Activated CD4-positive, alpha-beta T cell treated with anti-CD3 and anti-CD28 coated beads, Interleukin-2, Interleukin-4, amounts not matched to agents 100 ng/mL and 50 ng/mL, durations not matched to agents 16 hours and 8 hours (primary cell): ENCODE results near the gene MAGI3.

Source experiments
- DNase-seq: peaks from one replicate; pipeline ENCODE4 v3.0.0-alpha.2; 2020; ENCODE audit warnings: low spot score

MAGI3 gene

DNA sequence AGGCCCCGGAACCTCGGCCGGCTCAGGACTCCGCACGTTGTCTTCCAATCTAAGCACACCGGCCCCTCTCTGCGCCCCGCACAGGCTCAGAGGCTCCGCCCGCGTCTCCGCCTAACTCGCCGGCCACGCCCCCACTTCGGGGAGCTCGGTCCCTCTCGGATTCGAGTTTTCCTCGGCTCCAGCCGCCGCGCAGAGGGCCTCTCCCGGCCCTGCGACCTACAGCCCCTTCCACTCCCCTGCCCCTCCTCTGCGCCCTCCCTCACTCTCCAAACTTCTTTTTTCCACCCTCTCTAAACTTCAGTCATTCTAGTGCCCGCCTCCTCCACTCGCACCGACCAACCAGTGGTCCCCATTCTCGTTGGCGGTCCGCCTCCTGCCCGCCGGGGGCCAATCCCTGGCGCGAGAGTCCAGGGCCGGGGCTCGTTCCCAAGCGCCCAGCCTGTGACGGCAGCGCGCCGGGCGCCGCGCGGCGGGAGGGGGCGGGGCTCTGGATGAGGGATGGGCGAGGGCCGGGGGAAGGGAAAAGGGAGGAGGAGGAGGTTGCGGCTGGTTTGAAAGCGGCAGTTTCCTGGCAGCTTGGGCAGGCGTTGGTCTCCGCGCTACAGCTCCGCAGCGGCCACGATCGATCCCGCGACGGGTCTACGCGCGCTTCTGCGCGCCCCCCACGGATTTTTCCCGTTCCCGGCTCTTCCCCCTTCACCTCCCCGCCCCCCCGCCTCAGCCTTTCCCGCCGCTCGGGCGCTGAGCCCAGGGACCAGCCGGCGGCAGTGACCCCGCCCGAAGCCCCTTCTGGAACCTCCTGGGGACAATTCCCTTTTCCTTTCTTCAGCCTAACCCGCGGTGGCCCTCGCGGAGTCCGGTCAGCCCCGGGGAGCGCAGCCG lies at the start of gene MAGI3:
TSS of gene MAGI3 (plus strand) at position 563 of the 882 bp plus-strand sequence. CDS start 519 bp downstream, outside the sequence.
- peak; percentile 97 for DNase-seq

DNA sequence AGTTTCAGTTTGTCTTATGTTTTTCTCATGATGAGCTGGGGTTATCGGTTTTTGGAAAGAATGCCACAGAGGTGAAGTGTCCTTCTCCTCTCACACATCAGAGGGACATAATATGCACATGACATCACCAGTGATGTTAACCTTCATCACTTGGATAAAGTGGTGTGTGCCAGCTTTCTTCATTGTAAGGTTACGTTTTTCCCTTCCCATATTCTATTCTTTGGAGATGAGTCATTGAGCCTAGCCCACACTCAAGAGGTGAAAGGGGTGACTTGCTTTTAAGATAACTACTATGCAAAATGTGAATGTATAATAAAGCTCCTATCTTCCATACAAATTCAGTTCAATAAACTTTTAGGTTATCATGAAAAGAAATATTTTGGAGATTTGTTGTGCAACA lies 36.7 kb upstream of the MAGI3 start:
- no peak for DNase-seq

DNA sequence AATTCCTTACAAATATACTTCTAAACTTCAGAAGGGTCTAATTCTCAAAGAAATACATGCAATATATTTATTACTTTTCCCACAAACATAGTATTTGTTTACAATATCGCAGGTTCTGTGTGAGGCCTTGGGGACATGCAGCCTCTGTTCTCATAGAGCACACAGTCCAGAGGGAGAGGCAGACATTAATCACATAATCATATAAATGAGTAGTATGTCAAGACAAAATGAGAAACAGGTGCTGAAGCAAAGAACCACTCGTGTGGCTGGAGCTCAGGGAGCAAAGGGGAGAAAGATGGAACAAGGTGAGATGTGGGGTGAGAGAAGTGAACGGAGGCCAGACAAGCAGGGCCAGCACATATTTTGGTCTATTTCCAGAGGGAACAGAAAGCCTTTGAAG lies 26.4 kb upstream of the MAGI3 start:
- DNase-seq, result no peak

DNA sequence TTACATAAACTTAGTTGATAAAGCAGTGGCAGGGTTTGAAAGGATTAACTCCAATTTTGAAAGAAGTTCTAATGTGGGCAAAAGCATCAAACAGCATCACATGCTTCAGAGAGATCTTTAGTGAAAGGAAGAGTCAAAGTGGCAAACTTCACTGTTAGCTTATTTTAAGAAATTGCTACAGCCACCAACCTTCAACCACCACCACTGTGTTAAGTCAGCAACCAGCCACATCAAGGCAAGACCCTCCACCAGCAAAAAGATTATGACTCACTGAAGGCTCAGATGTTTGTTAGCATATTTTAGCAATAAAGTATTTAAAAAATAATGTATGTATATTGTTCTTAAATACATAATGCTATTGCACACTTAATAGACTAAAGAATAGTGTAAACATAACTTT lies 21.3 kb upstream of the MAGI3 start:
- DNase-seq, result no peak

DNA sequence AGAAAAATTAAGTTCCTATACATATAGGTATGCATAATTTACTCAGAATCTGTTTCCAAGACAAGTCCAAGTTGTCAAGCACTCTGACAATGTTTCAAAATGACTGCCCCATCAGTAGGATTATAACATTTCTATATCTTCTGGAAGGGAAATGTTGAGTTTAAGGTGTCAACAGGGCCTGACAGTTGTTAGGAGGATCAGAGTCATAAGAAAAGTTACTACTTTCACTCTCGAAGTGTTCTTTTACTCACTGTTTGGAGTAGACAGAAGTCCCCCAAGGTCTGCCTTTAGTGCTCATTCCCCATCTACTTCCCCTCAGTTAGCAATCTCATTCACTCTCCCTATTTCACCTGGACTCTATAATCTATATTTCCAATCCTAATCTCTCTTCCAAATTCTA lies 20.6 kb upstream of the MAGI3 start:
- peak; percentile 54 for DNase-seq

DNA sequence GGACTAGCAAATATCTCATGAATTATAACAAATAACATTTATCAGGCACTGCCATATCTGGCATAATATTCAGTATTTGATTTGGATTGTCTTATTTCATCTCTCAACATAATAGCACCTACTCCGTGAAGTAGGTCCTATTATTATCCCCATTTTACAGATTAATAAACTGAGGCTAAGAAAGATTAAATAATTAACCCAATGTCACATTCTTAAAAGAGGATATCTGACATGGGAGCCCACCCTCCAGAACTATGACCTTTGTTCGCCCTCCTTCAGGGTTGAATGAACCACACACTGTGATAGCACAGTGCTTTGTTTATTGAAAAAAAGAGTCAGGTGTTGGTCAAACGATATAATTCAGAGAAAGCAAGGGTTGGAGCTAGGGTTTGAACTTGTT lies 19.4 kb upstream of the MAGI3 start:
- DNase-seq, result no peak

DNA sequence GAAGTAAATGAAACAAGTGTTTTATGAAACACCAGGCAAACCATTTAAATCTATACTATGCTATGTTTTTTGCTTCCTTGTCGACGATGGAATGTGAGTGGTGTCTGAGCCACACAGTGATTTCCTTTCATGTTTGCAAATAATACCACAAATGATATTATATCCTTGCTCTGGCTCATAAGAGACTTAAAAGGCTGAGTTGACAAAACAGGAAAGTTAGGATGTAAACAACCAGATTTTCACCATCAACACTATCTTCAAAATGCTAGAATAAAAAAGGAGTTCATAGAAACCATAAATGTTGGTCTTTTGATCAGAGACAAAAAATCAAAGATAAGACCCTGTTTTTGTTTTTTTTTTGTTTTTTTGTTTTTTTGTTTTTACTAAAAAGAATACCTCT lies 17.8 kb upstream of the MAGI3 start:
- DNase-seq, result no peak

DNA sequence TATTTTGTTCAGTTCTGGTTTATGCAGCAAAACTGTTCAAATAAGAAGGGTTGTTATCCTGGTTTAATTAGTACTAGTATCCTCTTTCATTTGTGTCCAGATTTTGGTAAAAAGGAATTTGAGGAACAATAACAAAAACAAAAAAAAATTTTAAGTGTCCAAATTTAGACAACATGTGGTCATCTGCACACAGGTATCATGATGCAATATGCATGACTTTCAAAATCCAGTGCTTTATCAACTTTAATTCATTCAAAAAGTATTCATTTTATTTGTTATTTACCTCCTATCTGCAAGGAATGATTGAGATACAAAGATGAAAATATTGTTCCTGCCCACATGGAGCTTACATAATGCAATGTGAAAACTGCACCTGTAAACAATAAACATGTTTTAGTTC lies 16.7 kb upstream of the MAGI3 start:
- DNase-seq, result no peak

DNA sequence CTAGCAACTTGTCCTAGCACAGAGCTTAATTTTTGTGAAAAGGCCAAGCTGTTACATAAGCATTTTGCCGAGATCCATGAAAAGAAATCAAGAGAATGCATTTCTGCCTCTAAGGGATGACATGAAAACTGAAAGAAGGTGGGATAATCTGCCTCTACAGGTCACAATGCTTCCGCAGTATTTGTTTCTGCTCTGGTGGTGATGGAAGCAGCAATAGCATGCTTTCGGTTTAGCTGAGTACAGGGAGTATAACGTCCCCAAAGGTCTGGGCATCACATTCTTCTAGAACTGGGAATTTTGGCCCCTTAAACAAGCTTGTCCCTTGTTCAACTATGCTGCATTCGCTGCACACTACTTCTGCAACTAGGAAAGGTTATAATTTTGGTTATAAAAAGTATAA lies 14.4 kb upstream of the MAGI3 start:
- DNase-seq, result no peak

DNA sequence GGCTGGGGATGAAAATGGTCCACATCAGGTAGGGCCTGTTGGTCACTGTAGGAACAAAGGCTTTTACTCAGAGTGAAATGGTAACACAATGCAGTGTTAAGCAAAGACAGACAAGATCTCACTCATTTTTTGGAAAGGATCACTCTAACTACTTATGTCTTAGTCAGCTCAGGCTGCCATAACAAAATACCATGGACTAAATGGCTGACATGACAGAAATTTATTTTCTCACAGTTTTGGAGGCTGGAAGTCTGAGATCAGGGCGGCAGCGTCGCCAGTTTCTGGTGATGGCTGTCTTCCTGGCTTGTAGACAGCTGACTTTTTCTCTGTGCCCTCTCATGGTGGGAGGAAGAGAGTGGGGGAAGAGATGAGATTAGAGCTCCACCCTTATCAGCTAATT lies 10.2 kb upstream of the MAGI3 start:
- no peak for DNase-seq

DNA sequence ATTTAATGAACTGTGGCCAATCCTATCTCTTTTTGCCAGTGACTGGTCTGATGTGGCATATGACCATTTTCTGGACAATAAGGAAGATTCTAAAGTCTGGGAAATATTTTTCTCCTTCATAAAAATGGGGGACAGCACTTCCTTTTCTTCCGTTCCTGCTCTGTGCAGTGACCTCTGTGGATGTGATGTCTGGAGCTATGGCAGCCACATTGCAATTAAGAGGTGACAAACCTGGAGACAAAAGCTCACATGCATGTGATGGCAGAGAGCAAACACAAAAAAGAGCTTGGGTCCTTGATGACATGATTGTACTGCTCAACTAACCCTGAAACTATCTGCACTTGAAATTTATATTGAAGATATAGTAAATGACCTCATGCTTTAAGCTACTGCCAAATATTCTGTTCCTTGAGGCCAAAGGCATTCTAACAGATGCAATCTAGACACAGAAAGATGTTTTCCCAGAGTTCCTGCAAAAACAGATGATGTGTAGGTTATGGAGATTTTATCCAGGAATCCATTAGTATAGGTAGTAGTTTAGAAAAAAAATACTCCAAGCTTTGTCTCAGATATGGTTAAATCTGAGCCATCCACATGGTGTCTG lies 2.2 kb upstream of the MAGI3 start:
- no peak for DNase-seq

DNA sequence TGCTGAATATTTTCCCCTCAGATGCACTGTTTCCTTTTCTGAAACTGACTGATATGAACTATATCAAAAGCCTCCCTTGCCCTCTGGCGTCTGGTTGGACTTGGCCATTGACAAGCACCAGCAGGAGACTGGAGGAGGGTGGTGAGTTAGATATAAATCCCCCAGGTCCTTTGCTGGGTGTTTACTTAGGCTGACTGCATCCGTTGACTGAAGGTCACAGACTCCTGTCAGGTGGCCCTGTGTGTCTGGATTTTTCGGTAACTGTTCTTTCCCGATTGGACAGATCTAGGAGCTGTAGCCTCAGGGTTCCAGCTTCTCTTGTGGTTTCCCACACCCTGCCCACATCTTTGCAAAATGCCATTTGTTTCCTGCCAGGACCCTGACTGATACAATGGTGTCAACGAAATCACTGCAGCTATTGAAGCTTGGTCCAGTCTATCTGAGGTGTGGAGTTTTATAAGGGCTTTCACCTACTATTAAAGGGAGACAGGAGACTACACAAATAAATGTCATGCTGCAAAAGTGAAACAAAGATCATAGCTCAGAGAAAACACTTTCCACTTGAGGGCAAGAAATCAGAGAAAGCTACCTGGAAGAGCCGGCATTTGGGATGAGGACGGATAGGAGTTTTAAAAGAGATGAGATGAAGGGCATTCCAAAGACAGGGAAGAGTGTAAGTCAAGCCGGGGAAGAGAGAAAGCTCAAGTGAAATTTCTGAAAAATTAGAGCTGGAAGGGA lies 1.5 kb upstream of the MAGI3 start:
- DNase-seq, result no peak

DNA sequence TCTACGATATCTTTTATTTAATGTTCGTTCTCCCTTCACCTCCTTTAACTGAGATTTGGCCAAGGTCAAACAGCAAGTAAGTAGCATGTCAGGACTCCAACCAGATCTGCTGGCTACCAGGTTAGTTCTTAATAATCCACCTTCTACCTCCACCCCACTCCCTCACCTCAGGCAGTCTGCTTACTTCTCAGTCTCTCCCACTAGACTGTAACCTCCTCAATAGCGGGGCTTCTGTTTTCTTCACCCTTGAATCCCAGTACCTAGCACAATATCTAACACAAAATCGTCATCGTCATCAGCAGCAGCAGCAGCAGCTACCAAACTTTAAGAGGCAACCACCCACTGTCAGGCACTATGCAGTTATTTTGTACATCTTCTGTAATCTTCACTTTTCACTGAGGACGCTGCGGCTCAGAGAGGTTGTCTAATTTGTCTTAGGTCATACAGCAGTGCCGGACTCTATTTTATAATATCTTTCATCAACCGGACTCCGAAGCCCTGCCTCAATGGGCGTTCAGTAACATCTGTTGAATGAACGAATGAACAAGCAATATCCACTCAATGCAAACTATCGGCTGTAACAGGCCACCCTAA lies 859 bp upstream of the MAGI3 start:
- DNase-seq, result no peak

DNA sequence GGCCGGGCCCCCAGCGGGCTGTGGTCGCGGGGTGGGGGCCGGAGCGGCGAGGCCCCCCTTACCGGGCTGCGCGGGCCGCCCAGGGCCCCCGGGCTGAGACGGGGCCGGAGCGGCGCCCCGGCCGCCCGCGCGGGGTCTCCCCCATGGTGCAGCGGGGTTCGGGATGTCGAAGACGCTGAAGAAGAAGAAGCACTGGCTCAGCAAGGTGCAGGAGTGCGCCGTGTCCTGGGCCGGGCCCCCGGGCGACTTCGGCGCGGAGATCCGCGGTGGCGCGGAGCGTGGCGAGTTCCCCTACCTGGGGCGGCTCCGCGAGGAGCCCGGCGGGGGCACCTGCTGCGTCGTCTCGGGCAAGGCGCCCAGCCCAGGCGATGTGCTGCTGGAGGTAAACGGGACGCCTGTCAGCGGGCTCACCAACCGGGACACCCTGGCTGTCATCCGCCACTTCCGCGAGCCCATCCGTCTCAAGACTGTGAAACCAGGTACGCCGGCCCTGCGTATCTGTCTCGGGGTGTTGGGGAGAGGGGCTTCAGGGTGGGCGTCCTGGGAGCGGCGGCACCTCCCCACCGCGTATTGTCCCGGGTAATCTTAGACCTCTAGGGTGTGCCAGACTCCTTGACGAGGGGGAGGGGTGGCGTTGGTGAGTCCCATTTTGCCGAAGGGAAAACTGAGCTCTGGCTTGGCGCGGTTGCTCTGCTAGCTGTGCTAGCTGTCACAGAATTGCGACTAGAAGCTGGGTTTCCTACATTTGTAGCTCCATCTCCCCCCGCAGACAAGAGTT lies 745 bp downstream of the MAGI3 start:
- peak; percentile 27 for DNase-seq

DNA sequence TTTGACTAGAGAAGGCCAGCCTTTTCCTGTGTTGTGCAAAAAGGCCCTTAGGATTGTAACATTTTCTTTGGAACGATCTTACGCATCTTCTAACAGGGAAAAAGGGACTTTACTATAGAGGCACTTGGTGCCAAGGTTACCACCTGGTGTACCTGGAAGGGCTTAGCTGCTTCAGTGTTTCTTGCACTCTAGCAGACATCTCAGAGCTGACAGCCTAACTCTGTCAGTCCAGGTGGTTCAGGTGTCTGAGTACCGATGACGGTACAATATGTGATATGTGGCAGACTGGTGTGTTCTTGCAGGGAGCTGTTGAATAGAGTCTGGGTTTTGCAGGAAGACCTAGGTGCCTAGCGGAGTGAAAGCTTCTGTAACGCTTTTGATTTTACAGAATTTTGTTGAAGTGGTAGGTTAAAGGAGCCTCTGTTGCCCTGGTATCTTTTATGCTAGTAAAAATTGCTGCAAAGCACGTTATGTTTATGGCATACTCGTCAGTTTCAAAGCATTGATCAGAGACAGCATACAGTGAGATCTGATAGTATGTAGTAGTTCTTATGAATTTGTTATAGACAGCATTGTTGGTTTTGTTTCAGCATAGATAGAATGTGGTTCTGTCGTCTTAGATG lies 1.4 kb downstream of the MAGI3 start:
- DNase-seq, result no peak

DNA sequence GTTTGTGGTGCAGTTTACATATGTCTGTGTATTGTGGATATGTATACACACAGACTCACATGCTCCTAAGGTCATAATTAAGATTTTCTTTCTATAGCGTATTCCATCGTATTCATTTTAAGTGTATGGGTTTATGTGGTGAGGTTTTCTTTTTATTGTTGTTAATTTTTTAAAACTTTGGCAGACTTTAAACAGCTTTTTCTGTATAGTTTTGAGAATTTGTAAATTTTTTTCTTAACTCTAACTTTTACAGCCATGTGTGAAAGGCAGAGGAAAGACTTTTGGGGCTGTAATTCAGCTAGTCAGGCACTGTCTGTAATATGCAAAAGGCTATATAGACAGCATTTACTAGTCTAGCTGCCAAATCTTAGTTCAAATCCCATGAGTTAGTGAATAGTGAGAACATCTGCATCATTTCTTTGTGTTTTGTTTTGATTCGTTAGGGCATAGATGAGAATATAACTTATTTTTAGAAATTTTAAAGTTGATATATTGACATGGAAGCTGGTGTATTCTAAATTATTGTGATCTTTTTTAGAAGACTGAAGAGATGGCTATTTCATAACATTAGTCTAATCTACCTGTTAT lies 2.3 kb downstream of the MAGI3 start:
- DNase-seq, result no peak

DNA sequence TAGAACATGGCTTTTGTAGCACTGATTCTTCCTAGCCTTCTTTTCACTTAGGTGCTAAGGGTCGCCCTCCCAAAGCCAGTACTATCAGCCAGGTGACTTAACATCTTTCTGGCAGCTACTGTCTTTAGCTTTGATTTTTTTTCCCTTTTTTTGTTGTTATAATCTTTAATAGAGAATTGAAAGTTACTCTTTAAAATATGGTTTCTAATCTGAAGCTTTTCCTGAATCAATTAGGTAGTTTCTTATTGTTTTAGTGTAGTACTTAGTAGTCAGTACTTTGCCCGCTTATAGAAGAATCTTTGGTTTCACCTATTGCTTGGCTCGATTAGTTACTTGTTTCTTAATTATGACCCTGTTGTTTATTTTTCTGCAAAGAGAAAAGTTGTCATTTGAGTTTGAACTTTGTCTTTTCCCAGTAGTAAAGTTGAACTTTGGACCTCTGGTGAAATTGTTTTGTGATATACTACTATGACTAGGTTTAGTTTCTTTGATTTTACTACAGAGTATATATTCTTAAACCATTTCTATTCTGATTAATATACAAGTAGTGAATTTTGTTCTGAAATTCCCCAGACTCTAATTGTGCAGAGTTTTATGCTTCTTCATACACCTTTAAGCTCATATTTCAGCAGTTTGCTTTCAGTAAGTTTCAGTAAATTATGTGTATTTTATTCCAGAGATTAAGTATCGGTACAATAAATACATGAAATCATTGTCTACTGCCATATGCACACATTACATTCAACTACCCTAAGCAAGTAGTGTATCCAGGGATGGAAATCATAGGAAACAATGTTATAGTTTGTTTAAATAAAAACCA lies 3.9 kb downstream of the MAGI3 start:
- DNase-seq, result no peak

DNA sequence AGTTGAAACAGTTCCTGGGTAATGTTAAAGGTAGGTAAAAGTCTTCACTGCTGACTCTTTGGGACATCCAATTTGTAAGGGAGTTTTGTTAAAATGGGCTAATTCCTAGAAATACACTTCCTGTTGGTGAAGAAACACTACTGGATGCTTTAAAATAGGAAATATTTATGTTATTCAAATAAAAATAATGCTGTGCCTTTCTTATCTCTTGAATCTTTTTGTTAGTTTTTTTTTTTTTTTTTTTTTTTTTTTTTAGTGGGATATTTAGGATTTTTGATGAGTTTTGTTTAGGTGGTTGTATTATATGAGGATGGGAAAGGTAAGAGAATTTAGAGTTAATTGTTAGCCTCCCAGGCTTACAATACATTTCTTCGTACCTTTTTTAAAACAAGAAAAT lies 4.5 kb downstream of the MAGI3 start:
- DNase-seq, result no peak

DNA sequence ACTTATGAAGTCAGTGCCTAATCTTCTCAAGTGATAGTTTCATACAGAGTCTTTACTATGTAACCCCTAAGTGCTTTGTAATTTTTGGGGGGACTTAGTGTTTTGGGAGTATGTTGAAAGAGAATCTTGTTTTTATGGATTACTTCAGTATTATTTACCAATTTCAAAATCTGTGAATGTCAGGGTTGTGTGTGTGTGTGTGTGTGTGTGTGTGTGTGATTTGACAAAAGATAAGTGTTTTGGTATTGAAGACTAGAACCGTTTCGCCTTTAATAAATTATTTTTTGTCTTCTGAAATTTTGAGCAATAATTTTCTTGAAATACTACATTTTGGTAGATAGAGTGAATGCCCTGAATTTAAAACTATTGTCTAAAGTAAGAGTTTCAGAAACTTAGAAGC lies 5.8 kb downstream of the MAGI3 start:
- DNase-seq, result no peak

DNA sequence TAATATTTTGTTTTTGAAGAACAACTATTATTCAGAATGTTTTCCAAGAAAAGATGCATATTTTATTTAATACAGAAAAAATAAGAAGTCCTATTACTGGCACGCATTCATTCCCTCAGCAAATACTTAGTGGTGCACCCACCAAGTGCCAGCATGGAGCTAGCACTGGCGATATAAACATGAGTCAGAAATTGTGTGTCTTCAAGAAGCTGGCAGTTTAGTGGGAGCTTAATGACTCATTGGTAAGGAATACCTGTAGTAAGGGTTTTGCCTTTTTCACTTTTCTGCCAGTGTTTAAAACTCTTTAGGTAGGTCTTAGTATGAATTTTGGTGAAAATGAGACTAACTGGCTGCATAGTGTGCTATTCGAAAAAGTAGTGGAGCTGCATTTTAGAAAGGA lies 6.3 kb downstream of the MAGI3 start:
- no peak for DNase-seq
